Stomach smooth muscle (tissue), 2 donors: Measurements from ENCODE around the gene ARPP19.
A peak's percentile ranks its signal among the peaks of the same experiment; 100 is the strongest.
"Not testable (repeated sequence)": the region's sequence is repeated elsewhere in the genome, so short reads cannot be mapped to it uniquely, and the experiment has no call there.

ENCODE experiments used
- H3K27ac ChIP-seq: one replicate; pipeline ENCODE4 v1.7.0; 2013; ENCODE audit warnings: mild to moderate bottlenecking, low read length, inconsistent platforms
- H3K27me3 ChIP-seq, 2 donors: one replicate each; pipeline ENCODE4 v1.7.0; 2013; ENCODE audit warnings: low read length in 2 of 2; ENCODE audit not compliant: insufficient read depth in 2 of 2, control insufficient read depth in 1 of 2
- H3K36me3 ChIP-seq, 2 donors: one replicate each; pipeline ENCODE4 v1.7.0; 2013; ENCODE audit warnings: low read length in 2 of 2; ENCODE audit not compliant: control insufficient read depth in 2 of 2, insufficient read depth in 2 of 2
- H3K4me1 ChIP-seq: one replicate; pipeline ENCODE4 v1.7.0; 2013; ENCODE audit warnings: low read length; ENCODE audit not compliant: control insufficient read depth, insufficient read depth
- H3K4me3 ChIP-seq, 2 donors: one replicate each; pipeline ENCODE4 v1.7.0; 2013; ENCODE audit warnings: low read length in 2 of 2
- H3K9ac ChIP-seq, 2 donors: one replicate each; pipeline ENCODE4 v1.7.0; 2013; ENCODE audit warnings: low read length in 2 of 2, mild to moderate bottlenecking in 1 of 2
- H3K9me3 ChIP-seq, 2 donors: one replicate each; pipeline ENCODE4 v1.7.0; 2013; ENCODE audit warnings: low read length in 2 of 2; ENCODE audit not compliant: control insufficient read depth in 2 of 2
- donor health status: healthy.
- donor health status: Pancreatic carcinoma.

ARPP19 gene

GRCh38 chr15:52551762-52552161, 17.1 kb downstream of the ARPP19 start:
- Histone ChIP-seq H3K9ac (no peak overlapping the region), H3K9me3 (no peaks in the 10 kb centered on the region), H3K27ac (no peak overlapping the region), H3K4me3 (no peak overlapping the region), H3K27me3 (no peaks in the 10 kb centered on the region), H3K4me1 (no peaks in the 10 kb centered on the region), H3K36me3 (peaks cover 13 to 17% of the 10 kb centered on the region in 2 donors)

- not testable (repeated sequence) for H3K9me3 ChIP-seq, H3K27me3 ChIP-seq, H3K27ac ChIP-seq, H3K4me3 ChIP-seq, H3K9ac ChIP-seq, H3K4me1 ChIP-seq
- H3K36me3 ChIP-seq, result peaks cover 18 to 19% of the 10 kb centered on the region in 2 donors
Measured at GRCh38 chr15:52551186-52551585, 17.6 kb downstream of the ARPP19 start.

GRCh38 chr15:52546031-52546751, 22.6 kb downstream of the ARPP19 start:
- no peaks in the 10 kb centered on the region for H3K4me1 ChIP-seq
- H3K4me3 ChIP-seq, result no peak overlapping the region
- H3K27me3 ChIP-seq, result no peaks in the 10 kb centered on the region
- no peak overlapping the region for H3K27ac ChIP-seq
- peaks cover 14 to 16% of the 10 kb centered on the region in 2 donors for H3K36me3 ChIP-seq
- no peaks in the 10 kb centered on the region for H3K9me3 ChIP-seq
- H3K9ac ChIP-seq, result no peak overlapping the region

GRCh38 chr15:52540374-52541012, 28.3 kb downstream of the ARPP19 start:
- Histone ChIP-seq H3K9me3 (no peaks in the 10 kb centered on the region), H3K4me1 (no peaks in the 10 kb centered on the region), H3K27me3 (no peaks in the 10 kb centered on the region), H3K27ac (no peak overlapping the region), H3K4me3 (no peak overlapping the region), H3K36me3 (no peaks in the 10 kb centered on the region), H3K9ac (no peak overlapping the region)

DNA sequence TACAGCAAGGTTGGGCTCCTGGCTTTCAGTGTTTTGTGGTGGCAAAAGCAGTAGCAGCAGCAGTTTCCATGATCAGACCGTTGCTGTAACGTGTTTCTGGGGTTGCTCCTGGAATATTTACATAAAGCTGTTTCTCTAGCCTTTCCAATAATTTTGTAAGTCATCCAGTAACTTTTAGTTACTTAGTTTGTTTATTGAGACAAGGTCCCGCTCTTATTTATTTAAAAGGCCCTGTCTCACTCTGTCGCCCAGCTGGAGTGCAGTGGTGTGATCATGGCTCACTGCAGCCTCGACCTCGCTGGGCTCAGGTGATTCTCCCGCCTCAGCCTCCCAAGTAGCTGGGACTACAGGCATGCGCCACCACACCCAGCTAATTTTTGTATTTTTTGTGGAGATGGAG, 31.4 kb downstream of the ARPP19 start:
- Histone ChIP-seq H3K9ac (no peak overlapping the region), H3K4me3 (no peak overlapping the region), H3K27me3 (no peaks in the 10 kb centered on the region), H3K27ac (no peak overlapping the region), H3K36me3 (no peaks in the 10 kb centered on the region), H3K4me1 (no peaks in the 10 kb centered on the region), H3K9me3 (no peaks in the 10 kb centered on the region)

GRCh38 chr15:52532427-52532826, 36.4 kb downstream of the ARPP19 start:
- Histone ChIP-seq H3K36me3 (no peaks in the 10 kb centered on the region), H3K27me3 (no peaks in the 10 kb centered on the region), H3K4me1 (peaks cover 17% of the 10 kb centered on the region), H3K9ac (no peak overlapping the region), H3K4me3 (no peak overlapping the region), H3K9me3 (no peaks in the 10 kb centered on the region), H3K27ac (no peak overlapping the region)

- peaks cover 17% of the 10 kb centered on the region for H3K4me1 ChIP-seq
- no peak overlapping the region for H3K27ac ChIP-seq
- H3K9me3 ChIP-seq, result no peaks in the 10 kb centered on the region
- peak overlapping the region; percentile 74 to 82 for H3K4me3 ChIP-seq
- H3K9ac ChIP-seq, result peak overlapping the region; percentile 67 to 87
- no peaks in the 10 kb centered on the region for H3K27me3 ChIP-seq
- H3K36me3 ChIP-seq, result no peaks in the 10 kb centered on the region
Measured at GRCh38 chr15:52529940-52530339, 38.9 kb downstream of the ARPP19 start.

DNA sequence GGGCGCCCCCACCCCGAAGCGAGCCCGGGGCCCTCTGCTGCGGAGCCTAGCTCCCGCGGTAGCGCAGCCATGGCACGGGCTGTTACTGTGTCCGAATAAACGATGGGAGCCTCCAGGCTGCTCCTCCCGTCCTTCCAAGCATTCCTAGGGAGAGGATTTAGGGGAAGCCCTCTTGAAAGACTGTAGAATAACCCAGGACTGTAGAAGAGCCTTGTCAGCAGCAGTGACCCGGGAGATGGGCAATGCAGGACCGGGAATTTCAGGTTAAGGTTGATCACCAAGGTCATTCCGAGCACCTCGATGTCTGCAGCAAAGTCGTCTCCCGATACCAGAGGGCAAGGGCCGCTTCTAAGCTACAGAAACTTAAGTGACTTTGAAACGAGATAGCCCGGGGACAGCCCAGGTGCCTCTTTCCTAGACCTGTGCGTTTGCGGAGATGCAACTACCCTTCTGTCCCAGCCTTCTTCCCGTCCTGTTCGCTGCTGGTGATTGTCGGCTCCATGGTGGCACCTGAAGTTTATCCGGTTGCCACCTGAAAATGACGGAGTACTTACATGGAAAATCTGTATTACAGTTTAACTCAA, 39.4 kb downstream of the ARPP19 start:
- no peaks in the 10 kb centered on the region for H3K9me3 ChIP-seq
- H3K9ac ChIP-seq, result peak overlapping the region; percentile 67 to 87
- no peaks in the 10 kb centered on the region for H3K27me3 ChIP-seq
- H3K27ac ChIP-seq, result peak overlapping the region; percentile 66
- peak overlapping the region; percentile 74 to 82 for H3K4me3 ChIP-seq
- H3K4me1 ChIP-seq, result peaks cover 17% of the 10 kb centered on the region
- H3K36me3 ChIP-seq, result no peaks in the 10 kb centered on the region

DNA sequence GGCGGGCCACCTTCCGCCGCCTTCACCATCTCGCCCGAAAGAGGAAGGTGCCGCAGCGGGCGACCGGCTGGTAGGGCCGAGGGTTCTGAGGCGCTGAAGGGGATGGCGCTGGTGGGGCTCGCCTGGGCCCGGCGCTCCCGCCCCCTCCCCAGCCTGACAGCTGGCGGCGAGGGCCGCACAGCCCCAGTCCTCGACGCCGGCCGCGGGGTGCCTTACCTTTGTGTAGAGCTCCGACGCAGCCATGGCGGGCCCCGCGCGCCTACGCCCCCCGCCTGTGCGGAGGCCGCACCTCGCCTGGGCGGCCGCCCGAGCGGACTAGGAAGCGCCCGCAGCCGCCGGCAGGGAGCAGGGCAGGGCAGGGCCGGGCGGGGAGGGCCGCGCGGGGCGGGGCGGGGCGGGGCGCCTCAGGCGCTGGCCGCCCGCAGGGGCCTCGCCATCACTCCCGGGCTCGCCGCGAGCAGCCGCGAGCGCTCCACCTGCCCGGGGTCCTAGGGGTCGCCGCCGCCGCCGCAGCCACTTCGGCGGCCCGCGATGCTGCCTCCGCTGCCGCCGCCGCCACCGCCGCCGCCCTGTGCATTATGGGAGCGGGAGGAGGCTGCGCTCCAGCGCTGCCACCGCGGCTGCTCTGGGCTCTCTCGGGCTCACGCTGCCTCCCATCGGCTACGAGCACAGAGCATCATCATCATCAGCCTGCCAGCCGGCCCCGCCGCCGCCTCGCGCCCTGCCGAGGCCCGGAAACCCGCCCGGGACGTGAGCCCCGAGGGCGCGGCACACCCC, 40.1 kb downstream of the ARPP19 start, which contains the start of gene MYO5A:
Gene MYO5A, minus strand, starts transcription at position 317 of the 777 bp plus-strand sequence. Its CDS starts 74 bp downstream, at position 243.
- Histone ChIP-seq H3K4me3 (peak within 1 kb of the TSS; percentile 74 to 82), H3K9me3 (no peaks in the 10 kb centered on the region), H3K36me3 (no peaks in the 10 kb centered on the region), H3K27ac (peak within 1 kb of the TSS; percentile 66), H3K27me3 (no peaks in the 10 kb centered on the region), H3K4me1 (peaks cover 17% of the 10 kb centered on the region), H3K9ac (peak within 1 kb of the TSS; percentile 67 to 87)

GRCh38 chr15:52527911-52528563, 40.8 kb downstream of the ARPP19 start:
- Histone ChIP-seq H3K36me3 (no peaks in the 10 kb centered on the region), H3K4me1 (peaks cover 17% of the 10 kb centered on the region), H3K27ac (peak overlapping the region; percentile 41), H3K9ac (peak overlapping the region; percentile 60 to 74), H3K4me3 (peak overlapping the region; percentile 51 to 82), H3K27me3 (no peaks in the 10 kb centered on the region), H3K9me3 (no peaks in the 10 kb centered on the region)
